HEK293 (cell line): ENCODE data around the gene XPR1.

Experiments used
- WT1 ChIP-seq: fragments of 450-650 bp; formaldehyde crosslinking; IDR thresholded peaks from 2 replicates; pipeline ENCODE4 v1.5.1; 2016; ENCODE audit warnings: missing biosample characterization, missing genetic modification characterization
- ZNF121 ChIP-seq: fragments of 450-650 bp; formaldehyde crosslinking; IDR thresholded peaks from 2 replicates; pipeline ENCODE4 v1.5.1; 2016; ENCODE audit warnings: missing biosample characterization, missing genetic modification characterization
- ZNF274 ChIP-seq, 2 experiments: fragments of 200-500 bp in 1 of 2; fragments of 450-650 bp in 1 of 2; sonication (Bioruptor generic) in 1 of 2; formaldehyde crosslinking in 1 of 2; IDR thresholded peaks; 2 replicates each; pipeline versions ENCODE4 v1.5.1 to v1.6.1; 2014 to 2016; ENCODE audit warnings: borderline replicate concordance in 1 of 2, inconsistent platforms in 1 of 2, low read length in 1 of 2, missing biosample characterization in 1 of 2, missing genetic modification characterization in 1 of 2
- ZNF311 ChIP-seq: fragments of 450-650 bp; formaldehyde crosslinking; IDR thresholded peaks from 2 replicates; pipeline ENCODE4 v1.5.1; 2017; ENCODE audit warnings: missing biosample characterization, missing genetic modification characterization, borderline replicate concordance
- ZNF335 ChIP-seq: fragments of 450-650 bp; formaldehyde crosslinking; conservative IDR thresholded peaks from 2 replicates; pipeline ENCODE4 v1.5.1; 2016; ENCODE audit warnings: missing biosample characterization, missing genetic modification characterization
- ZNF629 ChIP-seq: fragments of 450-650 bp; formaldehyde crosslinking; IDR thresholded peaks from 2 replicates; pipeline ENCODE4 v1.5.1; 2017; ENCODE audit warnings: missing biosample characterization, missing genetic modification characterization
- ZSCAN23 ChIP-seq: fragments of 450-650 bp; formaldehyde crosslinking; IDR thresholded peaks from 2 replicates; pipeline ENCODE4 v1.5.1; 2016; ENCODE audit warnings: missing biosample characterization, missing genetic modification characterization
- TF ChIP-seq, protein P1 (sequence below): fragments of 450-650 bp; formaldehyde crosslinking; IDR thresholded peaks from 2 replicates; pipeline ENCODE4 v1.5.1; 2016; ENCODE audit warnings: missing biosample characterization, missing genetic modification characterization

The XPR1 gene

DNA sequence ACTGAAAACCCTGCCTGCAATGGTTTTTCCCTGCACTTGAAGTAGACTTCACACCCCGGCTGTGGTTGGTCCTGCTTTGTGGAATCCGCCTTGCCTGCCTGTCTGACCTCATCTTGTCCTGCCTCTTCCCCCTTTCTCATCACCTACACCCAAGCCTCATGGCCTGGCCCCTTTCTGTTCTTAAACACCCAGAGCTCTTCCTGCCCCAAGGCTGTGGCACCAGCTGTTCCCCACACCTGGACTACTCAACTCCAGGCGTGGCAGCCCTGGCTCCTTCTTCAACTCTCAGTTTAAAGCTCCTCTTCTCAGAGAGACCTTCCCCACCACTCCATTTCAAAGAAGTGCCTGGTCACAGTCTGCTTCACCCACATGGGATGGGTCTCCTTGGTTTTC lies 307.9 kb downstream of the XPR1 start (continued):
- no peak for TF ChIP-seq ZNF274 (IDR thresholded peaks at IDR 0.05; ENCODE audit: low read length)
- no peak for TF ChIP-seq ZNF274 (tag by site-specific recombination; IDR thresholded peaks at IDR 0.05; ENCODE audit: borderline replicate concordance)
- no peak for TF ChIP-seq ZNF311 (tag by site-specific recombination)
- no peak for TF ChIP-seq ZNF121 (tag by site-specific recombination)
- no peak for TF ChIP-seq ZNF335 (tag by site-specific recombination)
- no peak for TF ChIP-seq WT1 (tag by site-specific recombination)
- TF ChIP-seq ZNF629 (tag by site-specific recombination) = no peak
- TF ChIP-seq, protein P1, sequence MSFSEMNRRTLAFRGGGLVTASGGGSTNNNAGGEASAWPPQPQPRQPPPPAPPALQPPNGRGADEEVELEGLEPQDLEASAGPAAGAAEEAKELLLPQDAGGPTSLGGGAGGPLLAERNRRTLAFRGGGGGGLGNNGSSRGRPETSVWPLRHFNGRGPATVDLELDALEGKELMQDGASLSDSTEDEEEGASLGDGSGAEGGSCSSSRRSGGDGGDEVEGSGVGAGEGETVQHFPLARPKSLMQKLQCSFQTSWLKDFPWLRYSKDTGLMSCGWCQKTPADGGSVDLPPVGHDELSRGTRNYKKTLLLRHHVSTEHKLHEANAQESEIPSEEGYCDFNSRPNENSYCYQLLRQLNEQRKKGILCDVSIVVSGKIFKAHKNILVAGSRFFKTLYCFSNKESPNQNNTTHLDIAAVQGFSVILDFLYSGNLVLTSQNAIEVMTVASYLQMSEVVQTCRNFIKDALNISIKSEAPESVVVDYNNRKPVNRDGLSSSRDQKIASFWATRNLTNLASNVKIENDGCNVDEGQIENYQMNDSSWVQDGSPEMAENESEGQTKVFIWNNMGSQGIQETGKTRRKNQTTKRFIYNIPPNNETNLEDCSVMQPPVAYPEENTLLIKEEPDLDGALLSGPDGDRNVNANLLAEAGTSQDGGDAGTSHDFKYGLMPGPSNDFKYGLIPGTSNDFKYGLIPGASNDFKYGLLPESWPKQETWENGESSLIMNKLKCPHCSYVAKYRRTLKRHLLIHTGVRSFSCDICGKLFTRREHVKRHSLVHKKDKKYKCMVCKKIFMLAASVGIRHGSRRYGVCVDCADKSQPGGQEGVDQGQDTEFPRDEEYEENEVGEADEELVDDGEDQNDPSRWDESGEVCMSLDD (tag by site-specific recombination) = no peak
- TF ChIP-seq ZSCAN23 = no peak
